K562 (cell line): ENCODE data around the gene RPL15. TPM values are rescaled to one million over a fixed set of nuclear protein-coding genes. Genes with fewer than 3 reads are reported as not detected.

Experiments used
- ATAC-seq: fragments of 200-7000 bp; cut with Tn5 transposase; 3 replicates; pipeline ENCODE4 v1.9.1; 2020; ENCODE audit warnings: moderate library complexity
- BruUV-seq: library from RNA; stranded (reverse); fragments of 400-500 nt; replicated peaks from 2 replicates; lab custom pipeline; 2021; lab: Mats Ljungman, UMichigan
- CTCF ChIA-PET: fragments of 300-600 bp; formaldehyde crosslinking; extraction: SDS; loops from one replicate; lab custom pipeline; 2021; ENCODE audit warnings: low intra/inter-chr PET ratio; lab: Yijun Ruan, JAX
- POLR2A ChIA-PET: fragments of 300-600, 350-650 bp; sonication (Branson Sonifier 250); formaldehyde crosslinking; extraction: SDS; loops from one replicate; lab custom pipeline; 2021; ENCODE audit warnings: antibody characterized with exemption, inconsistent platforms; lab: Yijun Ruan, JAX
- DNase-seq, 4 experiments: peaks; one replicate each; pipeline versions ENCODE4 v3.0.0 to v3.0.0-alpha.2; 2011 to 2018; ENCODE audit warnings: low spot score in 3 of 4, mixed read lengths in 3 of 4; ENCODE audit errors: extremely low read depth in 1 of 4
- FAIRE-seq: peaks from 2 replicates; lab custom pipeline; 2011; peaks lifted over from hg19 to GRCh38; lab: Jason Lieb, UNC
- H2AFZ ChIP-seq: 2 replicates; pipeline ENCODE4 v1.6.0; 2011; ENCODE audit warnings: low read depth, low read length, control low read depth, inconsistent platforms
- H3K27ac ChIP-seq: fragments of 200-600 bp; 3 replicates; pipeline ENCODE4 v1.8.0; 2011; ENCODE audit warnings: low read depth, mild to moderate bottlenecking, control low read depth, inconsistent platforms, low read length, moderate library complexity, mixed read lengths; ENCODE audit errors: extremely low read depth
- H3K27me3 ChIP-seq, 2 experiments: fragments of 300-600 bp in 1 of 2; 2 replicates in 1 of 2; 3 replicates in 1 of 2; pipeline versions ENCODE4 v1.6.0 to v1.8.0; 2011; ENCODE audit warnings: inconsistent platforms in 2 of 2, low read length in 2 of 2, mild to moderate bottlenecking in 1 of 2, mixed read lengths in 1 of 2, moderate library complexity in 1 of 2; ENCODE audit not compliant: control insufficient read depth in 2 of 2, insufficient read depth in 2 of 2
- H3K36me3 ChIP-seq: fragments of 300-600 bp; 3 replicates; pipeline ENCODE4 v1.8.0; 2011; ENCODE audit warnings: mild to moderate bottlenecking, low read length, inconsistent platforms; ENCODE audit not compliant: control insufficient read depth, insufficient read depth
- H3K4me1 ChIP-seq, 2 experiments: fragments of 200-600 bp in 1 of 2; replicated peaks in 1 of 2; 2 replicates in 1 of 2; 3 replicates in 1 of 2; pipeline versions ENCODE4 v1.5.1 to v1.8.0; 2011; ENCODE audit warnings: inconsistent platforms in 2 of 2, low read length in 2 of 2, mild to moderate bottlenecking in 1 of 2, mixed read lengths in 1 of 2, moderate library complexity in 1 of 2; ENCODE audit not compliant: control insufficient read depth in 2 of 2, insufficient read depth in 2 of 2
- H3K4me2 ChIP-seq: 2 replicates; pipeline ENCODE4 v1.6.1; 2011; ENCODE audit warnings: low read length, control low read depth, inconsistent platforms, mixed read lengths; ENCODE audit not compliant: insufficient read depth
- H3K4me3 ChIP-seq: fragments of 200-600 bp; sonication (generic), shearing (Covaris generic); 2 replicates; pipeline ENCODE4 v1.5.1; 2016; ENCODE audit warnings: control low read depth, inconsistent platforms
- H3K79me2 ChIP-seq: fragments of 200-600 bp; 3 replicates; pipeline ENCODE4 v1.8.0; 2011; ENCODE audit warnings: low read length, inconsistent platforms; ENCODE audit not compliant: control insufficient read depth, insufficient read depth
- H3K9ac ChIP-seq, 2 experiments: 2 replicates each; pipeline versions ENCODE4 v1.6.0 to v1.6.1; 2011; ENCODE audit warnings: low read depth in 2 of 2, low read length in 2 of 2, control low read depth in 1 of 2, inconsistent platforms in 1 of 2, mild to moderate bottlenecking in 1 of 2, mixed read lengths in 1 of 2; ENCODE audit not compliant: insufficient read depth in 1 of 2
- H3K9me1 ChIP-seq: one replicate; pipeline ENCODE4 v1.6.0; 2011; ENCODE audit warnings: inconsistent platforms, mild to moderate bottlenecking, low read length, moderate library complexity; ENCODE audit not compliant: control insufficient read depth, insufficient read depth
- H3K9me3 ChIP-seq: replicated peaks from 2 replicates; pipeline ENCODE4 v1.5.1; 2011; ENCODE audit warnings: low read depth, low read length, inconsistent platforms; ENCODE audit not compliant: control insufficient read depth, insufficient read depth
- H4K20me1 ChIP-seq: replicated peaks from 2 replicates; pipeline ENCODE4 v1.6.1; 2011; ENCODE audit warnings: low read length, inconsistent platforms, mixed read lengths; ENCODE audit not compliant: control insufficient read depth, insufficient read depth
- BRD4 ChIP-seq: fragments of 200-600 bp; sonication (generic); IDR thresholded peaks from 2 replicates; pipeline ENCODE4 v1.6.1; 2017; ENCODE audit warnings: inconsistent platforms
- CEBPG ChIP-seq, 3 experiments: fragments of 200-800 bp in 1 of 3; sonication (Bioruptor generic) in 1 of 3; sonication (generic) in 1 of 3; formaldehyde crosslinking in 1 of 3; IDR thresholded peaks in 2 of 3; conservative IDR thresholded peaks in 1 of 3; 2 replicates each; pipeline versions ENCODE4 v1.6.1 to v1.8.0; 2016 to 2022; ENCODE audit warnings: missing compliant biosample characterization in 2 of 3, missing genetic modification characterization in 2 of 3, mild to moderate bottlenecking in 1 of 3, missing genetic modification reagents in 1 of 3
- CREB3L1 ChIP-seq: fragments of 450-650 bp; IDR thresholded peaks from 2 replicates; pipeline ENCODE4 v1.6.1; 2014; ENCODE audit warnings: low read depth, mild to moderate bottlenecking, moderate library complexity, borderline replicate concordance
- NFE2 ChIP-seq: IDR thresholded peaks from 2 replicates; pipeline ENCODE4 v1.6.1; 2014; ENCODE audit warnings: antibody characterized with exemption, low read depth
- POLR2A ChIP-seq: fragments of 450-650 bp; conservative IDR thresholded peaks from 2 replicates; pipeline ENCODE4 v1.6.1; 2016
- POLR2AphosphoS5 ChIP-seq: IDR thresholded peaks from 2 replicates; pipeline ENCODE4 v1.6.1; 2011; ENCODE audit warnings: mild to moderate bottlenecking, low read depth, low read length, moderate library complexity; ENCODE audit not compliant: control insufficient read depth, insufficient read depth
- POLR2H ChIP-seq: IDR thresholded peaks from 2 replicates; pipeline ENCODE4 v1.6.1; 2016; ENCODE audit warnings: missing genetic modification characterization, low read depth, mild to moderate bottlenecking, control low read depth, missing compliant biosample characterization, moderate library complexity
- RAD21 ChIP-seq, 2 experiments: fragments of 250-450 bp in 1 of 2; fragments of 450-650 bp in 1 of 2; sonication (Bioruptor Pico) in 1 of 2; formaldehyde crosslinking in 1 of 2; IDR thresholded peaks in 1 of 2; conservative IDR thresholded peaks in 1 of 2; 2 replicates each; pipeline versions ENCODE4 v1.4.0 to v1.8.0; 2020 to 2022; ENCODE audit warnings: mild to moderate bottlenecking in 2 of 2, moderate library complexity in 1 of 2
- RB1 ChIP-seq: fragments of 450-650 bp; IDR thresholded peaks from 2 replicates; pipeline ENCODE4 v1.6.1; 2017; ENCODE audit warnings: low read depth, mild to moderate bottlenecking
- RFX5 ChIP-seq: IDR thresholded peaks from 2 replicates; pipeline ENCODE4 v1.6.1; 2011; ENCODE audit warnings: low read depth, mild to moderate bottlenecking, improper control_type of control experiment, low read length
- SAP30 ChIP-seq: fragments of 200-600 bp; sonication (generic); IDR thresholded peaks from 2 replicates; pipeline ENCODE4 v1.6.1; 2012; ENCODE audit warnings: borderline replicate concordance, low read depth, mild to moderate bottlenecking, moderate library complexity, low read length, control low read depth, inconsistent platforms; ENCODE audit not compliant: insufficient read depth, poor library complexity, severe bottlenecking
- SP1 ChIP-seq: sonication (generic); formaldehyde crosslinking; IDR thresholded peaks from 2 replicates; pipeline ENCODE4 v1.8.1; 2022; ENCODE audit warnings: mild to moderate bottlenecking, missing genetic modification reagents
- SUPT5H ChIP-seq: fragments of 450-650 bp; IDR thresholded peaks from 2 replicates; pipeline ENCODE4 v1.6.1; 2016
- ZNF12 ChIP-seq: sonication (generic); formaldehyde crosslinking; IDR thresholded peaks from 2 replicates; pipeline ENCODE4 v1.4.0; 2020; ENCODE audit warnings: mild to moderate bottlenecking, missing genetic modification reagents
- ZNF253 ChIP-seq: fragments of 250-450 bp; sonication (Bioruptor Pico); conservative IDR thresholded peaks from 2 replicates; pipeline ENCODE4 v1.6.1; 2021; ENCODE audit warnings: mild to moderate bottlenecking
- ZNF347 ChIP-seq: fragments of 450-650 bp; formaldehyde crosslinking; IDR thresholded peaks from 2 replicates; pipeline ENCODE4 v1.4.0; 2020; ENCODE audit warnings: low read depth, mild to moderate bottlenecking, moderate library complexity
- ZNF668 ChIP-seq: fragments of 250-450 bp; sonication (Bioruptor Pico); IDR thresholded peaks from 2 replicates; pipeline ENCODE4 v1.8.0; 2022; ENCODE audit warnings: mild to moderate bottlenecking, inconsistent platforms
- WGBS: fragments of 100-300 bp; shearing (Covaris generic); methylation state at CpG from one replicate; pipeline ENCODE4 v1.1.6; 2016; ENCODE audit warnings: low coverage, mixed read lengths; ENCODE audit not compliant: insufficient coverage; ENCODE audit errors: missing lambda C conversion rate; 5-methylcytosine and 5-hydroxymethylcytosine counted together
- in situ Hi-C: fragments of 300-500 bp; cut with MboI; formaldehyde crosslinking; loops from 4 replicates; pipeline ENCODE4 v1.15.0; 2018; ENCODE audit warnings: inconsistent platforms, mixed read lengths
- intact Hi-C: fragments of 100-400 bp; cut with micrococcal nuclease; formaldehyde crosslinking; loops from 2 replicates; pipeline ENCODE4 v1.14.2; 2022
- polyA plus RNA-seq, 8 experiments: library from polyadenylated mRNA; depleted of rRNA in 4 of 8; stranded (reverse) in 5 of 8; unstranded in 3 of 8; fragments of >200 nt; fragmentation: Nextera tagmentation in 2 of 8; fragmentation: Illumina TruSeq in 1 of 8; extraction: Ambion mirVana in 2 of 8; extraction: Trizol in 1 of 8; gene quantifications; 2 replicates each; pipeline versions ENCODE4 v1.2.1 to v1.2.3, GENCODE V29; 2011 to 2014; ENCODE audit warnings: inconsistent platforms in 1 of 8, missing spikeins in 1 of 8
- total RNA-seq, 7 experiments: library from RNA; depleted of rRNA in 6 of 7; stranded (reverse); fragments of >200 nt in 6 of 7; fragmentation: Illumina TruSeq in 2 of 7; extraction: Trizol in 2 of 7; gene quantifications; 2 replicates each; pipeline versions ENCODE4 v1.2.1 to v1.2.3, GENCODE V29; 2011 to 2021; ENCODE audit warnings: low replicate concordance in 1 of 7

RPL15 gene
- total and polyA plus RNA-seq, 9 of the 15 experiments (the other 6 are each of a cell fraction or from before 2014, with no cell fraction given), result 2,393 to 8,850 (median 3,928) TPM

DNA sequence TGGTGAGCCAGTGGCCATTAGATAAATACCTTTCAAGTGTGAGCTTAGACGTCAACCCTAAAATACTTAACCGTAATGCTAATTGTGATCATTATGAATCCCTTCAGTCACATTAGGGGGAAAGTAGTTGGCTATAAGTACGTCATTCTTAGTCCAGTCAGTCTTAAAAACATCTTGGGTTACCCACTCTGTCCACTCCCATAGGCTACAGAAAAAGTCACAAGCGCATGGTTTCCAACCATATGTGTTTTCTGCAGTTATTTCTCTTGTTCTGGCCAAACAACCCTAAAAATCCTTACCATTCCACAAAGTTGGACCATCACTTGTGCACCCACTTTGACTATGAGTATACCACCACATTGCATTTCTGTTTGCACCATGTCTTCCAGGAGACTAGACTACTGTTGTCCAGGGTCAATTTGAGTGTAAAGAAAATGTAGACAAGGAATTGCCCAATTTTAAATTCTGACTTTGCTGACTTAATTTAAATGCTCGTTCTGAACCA is 3.3 kb downstream of the RPL15 start:
- Histone ChIP-seq H3K27me3 (no peaks in the 10 kb centered on the region), H3K4me3 (no peak overlapping the region; the same call in 1 of the 2 replicates), H2AFZ (no peak overlapping the region), H4K20me1 (peaks cover 22% of the 10 kb centered on the region), H3K4me2 (peak overlapping the region; percentile 34), H3K36me3 (peaks cover 39% of the 10 kb centered on the region), H3K4me1 (peaks cover 9 to 28% of the 10 kb centered on the region in 2 experiments), H3K9me1 (no peaks in the 10 kb centered on the region), H3K79me2 (peaks cover 51% of the 10 kb centered on the region), H3K9me3 (no peaks in the 10 kb centered on the region), H3K27ac (peak overlapping the region; percentile 18; the same call in 2 of the 3 replicates), H3K9ac (no peak overlapping the region)
- no peak for ATAC-seq
- intact Hi-C loops, result no loop called here
- FAIRE-seq, result no peak
- BruUV-seq, result no TSS peak
- WGBS, result 82% methylated on average over 5 of the region's 5 CpGs
- ChIA-PET POLR2A (interaction anchor here (0.6 to 7.1 kb wide), 7 partner anchors 9 to 439 kb away, joined by 3 to 165 read pairs (median 10); no protein-coding TSS in a partner anchor), CTCF (no interaction called here)
- DNase-seq, result no peak
- in situ Hi-C loops, result no loop called here
- TF ChIP-seq SP1 (CRISPR knock-in tag), result 0 out of 2 replicates have a peak, but pooled peaks have one; percentile 45
- TF ChIP-seq RAD21 (CRISPR knock-in tag; conservative IDR thresholded peaks at IDR 0.05 in 1 of 2, IDR thresholded peaks at IDR 0.05 in 1 of 2), result 0 out of 4 replicates have a peak, but pooled peaks of 1 of the 2 experiments have one; percentile 4
- TF ChIP-seq SAP30, result no peak
- TF ChIP-seq ZNF668, result no peak
- TF ChIP-seq SUPT5H, result peak; percentile 65; the same call in 1 of the 2 replicates
- no peak for TF ChIP-seq NFE2
- peak; percentile 58 for TF ChIP-seq POLR2A
- TF ChIP-seq ZNF12 (CRISPR knock-in tag), result no peak
- TF ChIP-seq ZNF347 (CRISPR knock-in tag), result no peak
- TF ChIP-seq BRD4, result no peak
- peak; percentile 14; the same call in 1 of the 2 replicates for TF ChIP-seq RFX5
- TF ChIP-seq POLR2AphosphoS5, result peak; percentile 41
- no peak for TF ChIP-seq CEBPG (CRISPR knock-in tag; IDR thresholded peaks at IDR 0.05)
- peak in 1 of 2 experiments; percentile 53; a peak in 1 of 4 replicates for TF ChIP-seq CEBPG (tag; conservative IDR thresholded peaks at IDR 0.05 in 1 of 2, IDR thresholded peaks at IDR 0.05 in 1 of 2)
- 0 out of 2 replicates have a peak, but pooled peaks have one; percentile 49 for TF ChIP-seq ZNF253 (CRISPR knock-in tag)
- peak; percentile 5; the same call in 1 of the 2 replicates for TF ChIP-seq POLR2H (tag)
- no peak for TF ChIP-seq RB1
- TF ChIP-seq CREB3L1, result no peak
